Measurements from ENCODE around the gene TOM1.

- TF ChIP-seq CTCF (IDR thresholded peaks at IDR 0.05) (no peak), POLR2A (IDR thresholded peaks at IDR 0.05) (no peak)
Measured at GRCh38 chr22:35354068-35354467, 54.4 kb downstream of the TOM1 start.
